ENCODE results near the gene COL6A2.

- TF ChIP-seq GATA3 (IDR thresholded peaks at IDR 0.05; ENCODE audit: low read depth, low read length), result no peak
- no peak for TF ChIP-seq GATA2 (IDR thresholded peaks at IDR 0.05; ENCODE audit: low read depth, low read length)
Observed at GRCh38 chr21:46092026-46092764, 5.7 kb upstream of the COL6A2 start.

All from SH-SY5Y (cell line).